HepG2 (cell line): Measurements from ENCODE around the gene LRRC25. TPM values are rescaled to one million over a fixed set of nuclear protein-coding genes. Genes with fewer than 3 reads are reported as not detected.
A peak's percentile ranks its signal among the peaks of the same experiment; 100 is the strongest.

Source experiments
- CREB1 ChIP-seq, 2 experiments: fragments of 450-650 bp in 1 of 2; IDR thresholded peaks; 2 replicates each; pipeline ENCODE4 v1.6.1; 2016 to 2017; ENCODE audit warnings: control low read depth in 1 of 2, mild to moderate bottlenecking in 1 of 2, missing compliant biosample characterization in 1 of 2, missing genetic modification characterization in 1 of 2
- ERF ChIP-seq: IDR thresholded peaks from 2 replicates; pipeline ENCODE4 v1.6.1; 2018; ENCODE audit warnings: missing biosample characterization, missing genetic modification reagents
- FOXA1 ChIP-seq, 2 experiments: fragments of 450-650 bp in 1 of 2; sonication (generic) in 1 of 2; formaldehyde crosslinking in 1 of 2; IDR thresholded peaks; 2 replicates each; pipeline versions ENCODE4 v1.4.0 to v1.6.1; 2016 to 2020; ENCODE audit warnings: missing genetic modification reagents in 1 of 2
- JARID2 ChIP-seq: sonication (generic); formaldehyde crosslinking; IDR thresholded peaks from 2 replicates; pipeline ENCODE4 v1.8.1; 2023; ENCODE audit warnings: missing genetic modification reagents, inconsistent platforms; ENCODE audit not compliant: insufficient replicate concordance
- NR1H2 ChIP-seq: sonication (generic); formaldehyde crosslinking; IDR thresholded peaks from 2 replicates; pipeline ENCODE4 v1.8.1; 2022; ENCODE audit warnings: low read depth, missing genetic modification reagents, borderline replicate concordance
- ZNF34 ChIP-seq: sonication (generic); formaldehyde crosslinking; IDR thresholded peaks from 2 replicates; pipeline ENCODE4 v1.4.0; 2020; ENCODE audit warnings: mild to moderate bottlenecking, missing genetic modification reagents, borderline replicate concordance
- ZNF407 ChIP-seq: sonication (generic); formaldehyde crosslinking; IDR thresholded peaks from one replicate; pipeline ENCODE4 v1.5.1; 2020; ENCODE audit warnings: mild to moderate bottlenecking, missing genetic modification reagents; ENCODE audit errors: not compliant biosample characterization
- ZNF775 ChIP-seq: sonication (generic); formaldehyde crosslinking; IDR thresholded peaks from 2 replicates; pipeline ENCODE4 v1.4.0; 2020; ENCODE audit warnings: missing genetic modification reagents, mild to moderate bottlenecking, moderate library complexity, borderline replicate concordance
- ZNF790 ChIP-seq: sonication (generic); formaldehyde crosslinking; IDR thresholded peaks from 2 replicates; pipeline ENCODE4 v1.8.0; 2022; ENCODE audit warnings: missing genetic modification reagents, mild to moderate bottlenecking, borderline replicate concordance
- ZSCAN21 ChIP-seq: sonication (generic); formaldehyde crosslinking; IDR thresholded peaks from 2 replicates; pipeline ENCODE4 v1.8.0; 2022; ENCODE audit warnings: mild to moderate bottlenecking, missing genetic modification reagents, moderate library complexity, borderline replicate concordance
- polyA plus RNA-seq, 8 experiments: library from polyadenylated mRNA; depleted of rRNA in 3 of 8; stranded (reverse) in 7 of 8; unstranded in 1 of 8; fragments of >200 nt; fragmentation: Illumina TruSeq in 4 of 8; extraction: Trizol in 4 of 8; gene quantifications; 2 replicates each; pipeline versions ENCODE4 v1.2.1 to v1.2.3, GENCODE V29; 2011 to 2016; ENCODE audit warnings: low read depth in 4 of 8, missing spikeins in 1 of 8, mixed read lengths in 1 of 8; ENCODE audit not compliant: insufficient read depth in 1 of 8
- total RNA-seq, 5 experiments: library from RNA; depleted of rRNA; stranded (reverse); fragments of >200 nt; fragmentation: Illumina TruSeq; extraction: Trizol; gene quantifications; 2 replicates each; pipeline ENCODE4 v1.2.3, GENCODE V29; 2016; ENCODE audit warnings: low read depth in 1 of 5
- TF ChIP-seq, protein P1 (sequence below): sonication (generic); formaldehyde crosslinking; IDR thresholded peaks from 2 replicates; pipeline ENCODE4 v1.4.0; 2020; ENCODE audit warnings: missing genetic modification reagents, borderline replicate concordance
- TF ChIP-seq, protein P2 (sequence below): sonication (generic); formaldehyde crosslinking; IDR thresholded peaks from 2 replicates; pipeline ENCODE4 v1.4.0; 2020; ENCODE audit warnings: missing genetic modification reagents
- TF ChIP-seq, protein P3 (sequence below): sonication (generic); formaldehyde crosslinking; IDR thresholded peaks from 2 replicates; pipeline ENCODE4 v1.5.0; 2020; ENCODE audit warnings: mild to moderate bottlenecking, missing genetic modification reagents

Gene LRRC25
- total and polyA plus RNA-seq, 2 of the 13 experiments (the other 11 are each of a cell fraction or from before 2014, with no cell fraction given) = 0.13 to 0.53 TPM

DNA sequence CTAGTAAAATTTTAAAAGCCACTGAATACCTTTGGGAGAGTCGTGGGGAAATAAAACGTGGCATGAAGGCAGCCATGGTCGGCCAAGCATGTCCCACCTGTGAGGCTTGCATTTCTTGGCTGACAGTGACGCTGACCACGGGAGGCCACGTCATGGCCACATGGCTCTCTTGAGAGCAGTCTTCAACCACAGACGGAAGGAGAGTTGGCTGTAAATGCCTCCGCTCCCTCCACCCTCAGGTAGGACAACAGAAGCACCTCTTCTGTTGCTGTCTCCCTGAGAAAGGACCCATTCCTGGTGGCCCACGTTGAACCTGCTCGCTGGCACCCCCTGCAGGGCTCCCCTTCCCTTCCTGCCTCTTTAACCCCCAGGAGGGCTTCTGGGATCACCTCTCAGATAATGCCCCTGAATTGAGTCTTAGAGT, 10.6 kb upstream of the LRRC25 start (continued):
- 0 out of 2 replicates have a peak, but pooled peaks have one; percentile 13 for TF ChIP-seq CREB1 (IDR thresholded peaks at IDR 0.05)
- no peak for TF ChIP-seq CREB1 (CRISPR knock-in tag; IDR thresholded peaks at IDR 0.05)
- no peak for TF ChIP-seq ERF (CRISPR knock-in tag)
- TF ChIP-seq, protein P1, sequence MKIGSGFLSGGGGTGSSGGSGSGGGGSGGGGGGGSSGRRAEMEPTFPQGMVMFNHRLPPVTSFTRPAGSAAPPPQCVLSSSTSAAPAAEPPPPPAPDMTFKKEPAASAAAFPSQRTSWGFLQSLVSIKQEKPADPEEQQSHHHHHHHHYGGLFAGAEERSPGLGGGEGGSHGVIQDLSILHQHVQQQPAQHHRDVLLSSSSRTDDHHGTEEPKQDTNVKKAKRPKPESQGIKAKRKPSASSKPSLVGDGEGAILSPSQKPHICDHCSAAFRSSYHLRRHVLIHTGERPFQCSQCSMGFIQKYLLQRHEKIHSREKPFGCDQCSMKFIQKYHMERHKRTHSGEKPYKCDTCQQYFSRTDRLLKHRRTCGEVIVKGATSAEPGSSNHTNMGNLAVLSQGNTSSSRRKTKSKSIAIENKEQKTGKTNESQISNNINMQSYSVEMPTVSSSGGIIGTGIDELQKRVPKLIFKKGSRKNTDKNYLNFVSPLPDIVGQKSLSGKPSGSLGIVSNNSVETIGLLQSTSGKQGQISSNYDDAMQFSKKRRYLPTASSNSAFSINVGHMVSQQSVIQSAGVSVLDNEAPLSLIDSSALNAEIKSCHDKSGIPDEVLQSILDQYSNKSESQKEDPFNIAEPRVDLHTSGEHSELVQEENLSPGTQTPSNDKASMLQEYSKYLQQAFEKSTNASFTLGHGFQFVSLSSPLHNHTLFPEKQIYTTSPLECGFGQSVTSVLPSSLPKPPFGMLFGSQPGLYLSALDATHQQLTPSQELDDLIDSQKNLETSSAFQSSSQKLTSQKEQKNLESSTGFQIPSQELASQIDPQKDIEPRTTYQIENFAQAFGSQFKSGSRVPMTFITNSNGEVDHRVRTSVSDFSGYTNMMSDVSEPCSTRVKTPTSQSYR (CRISPR knock-in tag) = no peak
- no peak for TF ChIP-seq ZNF790
- TF ChIP-seq ZNF34 (CRISPR knock-in tag) = no peak
- TF ChIP-seq ZNF407 (CRISPR knock-in tag) = no peak
- TF ChIP-seq ZNF775 (CRISPR knock-in tag) = no peak
- no peak for TF ChIP-seq FOXA1 (IDR thresholded peaks at IDR 0.05)
- TF ChIP-seq FOXA1 (CRISPR knock-in tag; IDR thresholded peaks at IDR 0.05) = no peak
- no peak for TF ChIP-seq NR1H2
- TF ChIP-seq, protein P2, sequence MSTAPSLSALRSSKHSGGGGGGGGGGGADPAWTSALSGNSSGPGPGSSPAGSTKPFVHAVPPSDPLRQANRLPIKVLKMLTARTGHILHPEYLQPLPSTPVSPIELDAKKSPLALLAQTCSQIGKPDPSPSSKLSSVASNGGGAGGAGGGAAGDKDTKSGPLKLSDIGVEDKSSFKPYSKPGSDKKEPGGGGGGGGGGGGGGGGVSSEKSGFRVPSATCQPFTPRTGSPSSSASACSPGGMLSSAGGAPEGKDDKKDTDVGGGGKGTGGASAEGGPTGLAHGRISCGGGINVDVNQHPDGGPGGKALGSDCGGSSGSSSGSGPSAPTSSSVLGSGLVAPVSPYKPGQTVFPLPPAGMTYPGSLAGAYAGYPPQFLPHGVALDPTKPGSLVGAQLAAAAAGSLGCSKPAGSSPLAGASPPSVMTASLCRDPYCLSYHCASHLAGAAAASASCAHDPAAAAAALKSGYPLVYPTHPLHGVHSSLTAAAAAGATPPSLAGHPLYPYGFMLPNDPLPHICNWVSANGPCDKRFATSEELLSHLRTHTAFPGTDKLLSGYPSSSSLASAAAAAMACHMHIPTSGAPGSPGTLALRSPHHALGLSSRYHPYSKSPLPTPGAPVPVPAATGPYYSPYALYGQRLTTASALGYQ (CRISPR knock-in tag) = no peak
- TF ChIP-seq, protein P3, sequence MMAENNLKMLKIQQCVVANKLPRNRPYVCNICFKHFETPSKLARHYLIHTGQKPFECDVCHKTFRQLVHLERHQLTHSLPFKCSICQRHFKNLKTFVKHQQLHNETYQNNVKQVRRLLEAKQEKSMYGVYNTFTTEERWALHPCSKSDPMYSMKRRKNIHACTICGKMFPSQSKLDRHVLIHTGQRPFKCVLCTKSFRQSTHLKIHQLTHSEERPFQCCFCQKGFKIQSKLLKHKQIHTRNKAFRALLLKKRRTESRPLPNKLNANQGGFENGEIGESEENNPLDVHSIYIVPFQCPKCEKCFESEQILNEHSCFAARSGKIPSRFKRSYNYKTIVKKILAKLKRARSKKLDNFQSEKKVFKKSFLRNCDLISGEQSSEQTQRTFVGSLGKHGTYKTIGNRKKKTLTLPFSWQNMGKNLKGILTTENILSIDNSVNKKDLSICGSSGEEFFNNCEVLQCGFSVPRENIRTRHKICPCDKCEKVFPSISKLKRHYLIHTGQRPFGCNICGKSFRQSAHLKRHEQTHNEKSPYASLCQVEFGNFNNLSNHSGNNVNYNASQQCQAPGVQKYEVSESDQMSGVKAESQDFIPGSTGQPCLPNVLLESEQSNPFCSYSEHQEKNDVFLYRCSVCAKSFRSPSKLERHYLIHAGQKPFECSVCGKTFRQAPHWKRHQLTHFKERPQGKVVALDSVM (CRISPR knock-in tag) = 0 out of 2 replicates have a peak, but pooled peaks have one; percentile 32
- TF ChIP-seq JARID2 (CRISPR knock-in tag) = no peak
- no peak for TF ChIP-seq ZSCAN21 (CRISPR knock-in tag)
